B cell (primary cell): Measurements from ENCODE around the gene CMYA5. TPM values are rescaled to one million over a fixed set of nuclear protein-coding genes. Genes with fewer than 3 reads are reported as not detected.

ENCODE experiments used
- ATAC-seq: fragments of 200-7000 bp; cut with Tn5 transposase; one replicate; pipeline ENCODE4 v1.10.0; 2021; ENCODE audit warnings: low read depth, mild to moderate bottlenecking, moderate number of reproducible peaks, moderate library complexity
- CTCF ChIA-PET: fragments of 350-600 bp; sonication (Branson Sonifier 250); formaldehyde crosslinking; loops from one replicate; lab custom pipeline; 2021; ENCODE audit warnings: antibody characterized with exemption, inconsistent platforms; lab: Charles Lee
- POLR2A ChIA-PET: fragments of 350-600 bp; sonication (Branson Sonifier 250); formaldehyde crosslinking; loops from one replicate; lab custom pipeline; 2021; ENCODE audit warnings: antibody characterized with exemption; lab: Charles Lee
- DNase-seq: peaks from one replicate; pipeline ENCODE4 v3.0.0; 2013
- H2AFZ ChIP-seq: 2 replicates; pipeline ENCODE4 v1.6.1; 2012; ENCODE audit warnings: mild to moderate bottlenecking, low read depth, low read length; ENCODE audit not compliant: insufficient read depth, poor library complexity, severe bottlenecking
- H3K27ac ChIP-seq, 2 donors: 1 replicate in 1 of 2; 2 replicates in 1 of 2; pipeline ENCODE4 v1.5.1; 2012 to 2013; ENCODE audit warnings: low read length in 2 of 2, mild to moderate bottlenecking in 2 of 2, moderate library complexity in 1 of 2
- H3K27me3 ChIP-seq, 4 experiments: fragments of 200-600 bp in 1 of 4; sonication (generic) in 1 of 4; replicated peaks in 1 of 4; 1 replicate in 2 of 4; 2 replicates in 2 of 4; pipeline versions ENCODE4 v1.6.1 to v1.7.0; 2013 to 2016; ENCODE audit warnings: low read length in 3 of 4, mild to moderate bottlenecking in 2 of 4, mixed read lengths in 1 of 4, moderate library complexity in 1 of 4; ENCODE audit not compliant: insufficient read depth in 4 of 4, control insufficient read depth in 3 of 4; ENCODE audit errors: control extremely low read depth in 1 of 4
- H3K36me3 ChIP-seq, 2 experiments: replicated peaks in 1 of 2; 1 replicate in 1 of 2; 2 replicates in 1 of 2; pipeline versions ENCODE4 v1.6.1 to v1.7.1; 2013; ENCODE audit warnings: low read length in 1 of 2; ENCODE audit not compliant: insufficient read depth in 2 of 2, control insufficient read depth in 1 of 2; ENCODE audit errors: control extremely low read depth in 1 of 2, extremely low read depth in 1 of 2
- H3K4me1 ChIP-seq, 2 donors: fragments of 200-600 bp in 1 of 2; sonication (generic) in 1 of 2; 1 replicate in 1 of 2; 2 replicates in 1 of 2; pipeline versions ENCODE4 v1.5.1 to v1.6.1; 2013 to 2017; ENCODE audit warnings: low read length in 2 of 2; ENCODE audit not compliant: control insufficient read depth in 2 of 2, insufficient read depth in 2 of 2
- H3K4me2 ChIP-seq: replicated peaks from 2 replicates; pipeline ENCODE3; 2012; ENCODE audit warnings: mild to moderate bottlenecking, low read depth, low read length; ENCODE audit not compliant: poor library complexity, severe bottlenecking
- H3K4me3 ChIP-seq, 5 experiments: fragments of 200-600 bp in 1 of 5; sonication (generic) in 1 of 5; 1 replicate in 3 of 5; 2 replicates in 2 of 5; pipeline versions ENCODE4 v1.5.1 to v1.7.0; 2011 to 2016; ENCODE audit warnings: low read length in 4 of 5, mild to moderate bottlenecking in 4 of 5, low read depth in 2 of 5, control low read depth in 1 of 5, moderate library complexity in 1 of 5; ENCODE audit not compliant: insufficient read depth in 1 of 5; ENCODE audit errors: control extremely low read depth in 1 of 5, extremely low read depth in 1 of 5
- H3K79me2 ChIP-seq: fragments of 200-600 bp; sonication (generic); one replicate; pipeline ENCODE4 v1.6.0; 2016; ENCODE audit warnings: low read length; ENCODE audit not compliant: control insufficient read depth, insufficient read depth
- H3K9ac ChIP-seq: fragments of 200-600 bp; sonication (generic); 2 replicates; pipeline ENCODE4 v1.6.1; 2017; ENCODE audit warnings: mild to moderate bottlenecking, low read length, moderate library complexity
- H3K9me3 ChIP-seq, 3 donors: one replicate each; pipeline versions ENCODE4 v1.6.1 to v1.7.1; 2013; ENCODE audit warnings: low read length in 2 of 3; ENCODE audit not compliant: control insufficient read depth in 2 of 3, insufficient read depth in 1 of 3; ENCODE audit errors: control extremely low read depth in 1 of 3
- H4K20me1 ChIP-seq: 2 replicates; pipeline ENCODE4 v1.6.0; 2012; ENCODE audit warnings: mild to moderate bottlenecking, low read length; ENCODE audit not compliant: insufficient read depth, control insufficient read depth, poor library complexity, severe bottlenecking
- H3K27ac Mint-ChIP-seq: one replicate; pipeline ENCODE4 v1.8.0; 2021; ENCODE audit warnings: mixed read lengths
- H3K27me3 Mint-ChIP-seq: one replicate; pipeline ENCODE4 v1.8.0; 2021; ENCODE audit warnings: mixed read lengths
- H3K4me1 Mint-ChIP-seq: one replicate; pipeline ENCODE4 v1.8.0; 2021; ENCODE audit warnings: mixed read lengths
- H3K4me3 Mint-ChIP-seq: one replicate; pipeline ENCODE4 v1.8.0; 2021; ENCODE audit warnings: mixed read lengths
- H3K9me3 Mint-ChIP-seq: one replicate; pipeline ENCODE4 v1.8.0; 2022; ENCODE audit warnings: mixed read lengths; ENCODE audit not compliant: insufficient read depth
- CTCF ChIP-seq: fragments of 200-600 bp; IDR thresholded peaks from one replicate; pipeline ENCODE4 v1.8.0; 2022; ENCODE audit warnings: antibody characterized with exemption, mild to moderate bottlenecking
- EZH2 ChIP-seq: IDR thresholded peaks from 2 replicates; pipeline ENCODE4 v1.6.1; 2012; ENCODE audit warnings: borderline replicate concordance, low read depth, mild to moderate bottlenecking, moderate library complexity, low read length; ENCODE audit not compliant: insufficient read depth, poor library complexity, severe bottlenecking
- WGBS: methylation state at CpG from one replicate; pipeline ENCODE4 v1.1.5; 2013; ENCODE audit warnings: missing lambda C conversion rate; ENCODE audit not compliant: insufficient coverage; 5-methylcytosine and 5-hydroxymethylcytosine counted together
- intact Hi-C: fragments of 100-400 bp; cut with micrococcal nuclease; formaldehyde crosslinking; loops from one replicate; pipeline ENCODE4 v1.10.0; 2022
- polyA plus RNA-seq: library from polyadenylated mRNA; depleted of rRNA; stranded (reverse); fragments of >200 nt; gene quantifications from 2 replicates; pipeline ENCODE4 v1.2.3, GENCODE V29; 2012
- total RNA-seq, 2 donors: library from RNA; stranded (reverse); fragments of 120-200 nt in 1 of 2; gene quantifications; 1 replicate in 1 of 2; 2 replicates in 1 of 2; pipeline versions ENCODE4 v1.2.3 to v1.2.4, GENCODE V29; 2013 to 2022

Gene CMYA5
- total and polyA plus RNA-seq, 2 donors (not counting 1 experiment from before 2014, with no cell fraction given): 0.01 to 0.25 TPM

- Mint-ChIP-seq H3K4me3 (no peak overlapping the region), H3K27me3 (peaks cover 14% of the 10 kb centered on the region), H3K27ac (no peak overlapping the region), H3K9me3 (no peaks in the 10 kb centered on the region), H3K4me1 (no peaks in the 10 kb centered on the region)
- Histone ChIP-seq H3K9me3 (no peaks in the 10 kb centered on the region), H4K20me1 (no peaks in the 10 kb centered on the region), H3K36me3 (no peaks in the 10 kb centered on the region), H3K27ac (no peak overlapping the region), H2AFZ (no peak overlapping the region), H3K4me2 (no peak overlapping the region), H3K4me3 (no peak overlapping the region), H3K4me1 (no peaks in the 10 kb centered on the region), H3K9ac (no peak overlapping the region), H3K27me3 (no peaks in the 10 kb centered on the region), H3K79me2 (no peaks in the 10 kb centered on the region)
- POLR2A ChIA-PET: no interaction called here
- intact Hi-C loops: no loop called here
- no peak for TF ChIP-seq EZH2
- no peak for TF ChIP-seq CTCF
- ATAC-seq (no peak), DNase-seq (no peak)
- 80% methylated on average over 1 of the region's 3 CpGs for WGBS
- CTCF ChIA-PET: no interaction called here
Measured at GRCh38 chr5:79745255-79745654, 55.6 kb downstream of the CMYA5 start.

GRCh38 chr5:79746642-79747569 lies 57.3 kb downstream of the CMYA5 start:
- H3K27me3 Mint-ChIP-seq: peaks cover 26% of the 10 kb centered on the region
- Histone ChIP-seq H3K27ac (no peak overlapping the region), H3K79me2 (no peaks in the 10 kb centered on the region), H3K4me3 (no peak overlapping the region), H3K27me3 (peaks cover 0 to 4% (median 0%) of the 10 kb centered on the region in 4 experiments), H3K36me3 (no peaks in the 10 kb centered on the region), H3K9me3 (no peaks in the 10 kb centered on the region), H2AFZ (no peak overlapping the region), H4K20me1 (no peaks in the 10 kb centered on the region), H3K9ac (no peak overlapping the region), H3K4me1 (no peaks in the 10 kb centered on the region), H3K4me2 (no peak overlapping the region)
- DNase-seq (no peak), ATAC-seq (no peak)
- H3K4me1 Mint-ChIP-seq: no peaks in the 10 kb centered on the region
- no peak overlapping the region for H3K27ac Mint-ChIP-seq
- intact Hi-C loops: no loop called here
- POLR2A ChIA-PET: no interaction called here
- no peaks in the 10 kb centered on the region for H3K9me3 Mint-ChIP-seq
- no peak overlapping the region for H3K4me3 Mint-ChIP-seq
- WGBS: 83% methylated on average over 1 of the region's 4 CpGs
- CTCF ChIA-PET: no interaction called here
- TF ChIP-seq CTCF (no peak), EZH2 (no peak)
